Smooth muscle cell (in vitro differentiated cells): ENCODE measurements around the gene ORC2. TPM values are rescaled to one million over a fixed set of nuclear protein-coding genes. Genes with fewer than 3 reads are reported as not detected.
A peak's percentile ranks its signal among the peaks of the same experiment; 100 is the strongest.

Experiments used
- DNase-seq: peaks from one replicate; lab custom pipeline; 2025; ENCODE audit not compliant: unreplicated experiment; lab: John Stamatoyannopoulos, UW
- H2AFZ ChIP-seq: fragments of 200-600 bp; sonication (generic); 2 replicates; pipeline ENCODE4 v1.6.0; 2016; ENCODE audit warnings: antibody characterized with exemption, low read depth, mild to moderate bottlenecking
- H3F3A ChIP-seq: fragments of 200-600 bp; sonication (generic); 2 replicates; pipeline ENCODE4 v1.6.0; 2017; ENCODE audit warnings: antibody characterized with exemption, low read depth
- H3K27ac ChIP-seq: fragments of 200-600 bp; sonication (generic); 2 replicates; pipeline ENCODE4 v1.5.1; 2016; ENCODE audit warnings: low read depth, mild to moderate bottlenecking
- H3K27me3 ChIP-seq: fragments of 200-600 bp; sonication (generic); 2 replicates; pipeline ENCODE4 v1.6.1; 2016; ENCODE audit warnings: low read depth, mild to moderate bottlenecking
- H3K36me3 ChIP-seq: fragments of 200-600 bp; sonication (generic); 2 replicates; pipeline ENCODE4 v1.5.1; 2016; ENCODE audit warnings: low read depth
- H3K4me1 ChIP-seq: fragments of 200-600 bp; sonication (generic); 2 replicates; pipeline ENCODE4 v1.5.1; 2016; ENCODE audit warnings: low read depth
- H3K4me2 ChIP-seq: fragments of 200-600 bp; sonication (generic); 2 replicates; pipeline ENCODE4 v1.6.0; 2016; ENCODE audit warnings: mild to moderate bottlenecking
- H3K4me3 ChIP-seq: fragments of 200-600 bp; sonication (generic); 2 replicates; pipeline ENCODE4 v1.5.1; 2016; ENCODE audit warnings: mild to moderate bottlenecking
- H3K79me2 ChIP-seq: fragments of 200-600 bp; sonication (generic); 2 replicates; pipeline ENCODE4 v1.6.0; 2016; ENCODE audit warnings: low read depth, mild to moderate bottlenecking
- H3K9ac ChIP-seq: fragments of 200-600 bp; sonication (generic); 2 replicates; pipeline ENCODE4 v1.6.0; 2016; ENCODE audit warnings: low read depth
- H3K9me3 ChIP-seq: fragments of 200-600 bp; sonication (generic); replicated peaks from 2 replicates; pipeline ENCODE4 v1.5.1; 2016; ENCODE audit warnings: low read depth
- H4K20me1 ChIP-seq: fragments of 200-600 bp; sonication (generic); 2 replicates; pipeline ENCODE4 v1.6.0; 2016; ENCODE audit warnings: low read depth
- WGBS: methylation state at CpG from one replicate; pipeline ENCODE4 v1.1.7; 2016; ENCODE audit warnings: low lambda C conversion rate; 5-methylcytosine and 5-hydroxymethylcytosine counted together
- polyA plus RNA-seq: library from polyadenylated mRNA; unstranded; fragments of >200 nt; fragmentation: Nextera tagmentation; extraction: Ambion mirVana; gene quantifications from 2 replicates; pipeline ENCODE4 v1.2.1, GENCODE V29; 2016
- total RNA-seq: library from RNA; depleted of rRNA; stranded (reverse); fragments of >200 nt; gene quantifications from 2 replicates; pipeline ENCODE4 v1.2.3, GENCODE V29; 2014
- TF ChIP-seq, protein P1 (sequence below): fragments of 200-600 bp; sonication (generic); IDR thresholded peaks from 2 replicates; pipeline ENCODE4 v1.5.1; 2017; ENCODE audit warnings: borderline replicate concordance, mild to moderate bottlenecking, antibody characterized with exemption; ENCODE audit not compliant: insufficient read depth, poor library complexity, severe bottlenecking

The ORC2 gene
- total and polyA plus RNA-seq, 2 experiments from 2014 or later, result 8.3 to 11.5 TPM

GRCh38 chr2:200944467-200945394, 18.7 kb downstream of the ORC2 start:
- Histone ChIP-seq H2AFZ (no peak overlapping the region), H3K4me2 (peak overlapping the region; percentile 15)

GRCh38 chr2:200943527-200944105, 19.8 kb downstream of the ORC2 start:
- 89% methylated on average over 1 of the region's 1 CpG for WGBS
- Histone ChIP-seq H3K4me3 (no peak overlapping the region), H3F3A (no peaks in the 10 kb centered on the region), H2AFZ (no peak overlapping the region), H4K20me1 (no peaks in the 10 kb centered on the region), H3K4me1 (no peaks in the 10 kb centered on the region), H3K27me3 (no peaks in the 10 kb centered on the region), H3K9ac (peak overlapping the region; percentile 25), H3K36me3 (peaks cover 2% of the 10 kb centered on the region), H3K27ac (peak overlapping the region; percentile 94), H3K9me3 (no peaks in the 10 kb centered on the region), H3K4me2 (no peak overlapping the region), H3K79me2 (no peaks in the 10 kb centered on the region)
- no peak for DNase-seq
- TF ChIP-seq, protein P1, sequence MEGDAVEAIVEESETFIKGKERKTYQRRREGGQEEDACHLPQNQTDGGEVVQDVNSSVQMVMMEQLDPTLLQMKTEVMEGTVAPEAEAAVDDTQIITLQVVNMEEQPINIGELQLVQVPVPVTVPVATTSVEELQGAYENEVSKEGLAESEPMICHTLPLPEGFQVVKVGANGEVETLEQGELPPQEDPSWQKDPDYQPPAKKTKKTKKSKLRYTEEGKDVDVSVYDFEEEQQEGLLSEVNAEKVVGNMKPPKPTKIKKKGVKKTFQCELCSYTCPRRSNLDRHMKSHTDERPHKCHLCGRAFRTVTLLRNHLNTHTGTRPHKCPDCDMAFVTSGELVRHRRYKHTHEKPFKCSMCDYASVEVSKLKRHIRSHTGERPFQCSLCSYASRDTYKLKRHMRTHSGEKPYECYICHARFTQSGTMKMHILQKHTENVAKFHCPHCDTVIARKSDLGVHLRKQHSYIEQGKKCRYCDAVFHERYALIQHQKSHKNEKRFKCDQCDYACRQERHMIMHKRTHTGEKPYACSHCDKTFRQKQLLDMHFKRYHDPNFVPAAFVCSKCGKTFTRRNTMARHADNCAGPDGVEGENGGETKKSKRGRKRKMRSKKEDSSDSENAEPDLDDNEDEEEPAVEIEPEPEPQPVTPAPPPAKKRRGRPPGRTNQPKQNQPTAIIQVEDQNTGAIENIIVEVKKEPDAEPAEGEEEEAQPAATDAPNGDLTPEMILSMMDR, result no peak

More at GRCh38 chr2:200944467-200945394, 18.7 kb downstream of the ORC2 start:
- H3K4me1 ChIP-seq, result no peaks in the 10 kb centered on the region
- 60% methylated on average over 12 of the region's 12 CpGs for WGBS
- no peak for DNase-seq
- no peaks in the 10 kb centered on the region for H3K27me3 ChIP-seq
- H3K36me3 ChIP-seq, result peaks cover 2% of the 10 kb centered on the region
- TF ChIP-seq, protein P1, result no peak
- H4K20me1 ChIP-seq, result no peaks in the 10 kb centered on the region
- H3F3A ChIP-seq, result no peaks in the 10 kb centered on the region
- H3K79me2 ChIP-seq, result no peaks in the 10 kb centered on the region
- H3K9me3 ChIP-seq, result no peaks in the 10 kb centered on the region
- no peak overlapping the region for H3K4me3 ChIP-seq
- H3K9ac ChIP-seq, result peak overlapping the region; percentile 25
- H3K27ac ChIP-seq, result peak overlapping the region; percentile 94

DNA sequence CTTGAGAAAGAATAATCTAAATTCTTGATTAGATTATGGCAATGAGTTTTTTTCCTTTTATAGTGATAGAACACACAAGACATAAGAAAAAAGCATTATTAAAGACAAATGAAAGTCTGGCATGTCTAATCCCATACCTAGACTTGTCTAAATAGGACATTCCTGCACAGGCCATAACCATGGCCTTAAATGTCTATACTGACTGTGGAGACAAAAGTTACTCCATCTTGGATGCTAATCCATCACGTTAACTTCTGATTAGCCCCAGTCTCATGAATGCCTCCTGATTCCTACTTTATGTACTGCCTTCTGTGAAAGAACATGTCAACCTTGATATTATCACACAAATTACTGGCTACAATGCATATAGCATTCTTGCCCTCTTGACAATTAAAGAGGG, 23.6 kb downstream of the ORC2 start:
- H2AFZ ChIP-seq, result no peak overlapping the region
- no peak overlapping the region for H3K4me2 ChIP-seq
- no peaks in the 10 kb centered on the region for H3K4me1 ChIP-seq
- no peak for DNase-seq
- no peaks in the 10 kb centered on the region for H3K36me3 ChIP-seq
- no peaks in the 10 kb centered on the region for H3K79me2 ChIP-seq
- no peak overlapping the region for H3K27ac ChIP-seq
- H3K27me3 ChIP-seq, result no peaks in the 10 kb centered on the region
- H4K20me1 ChIP-seq, result no peaks in the 10 kb centered on the region
- TF ChIP-seq, protein P1, result no peak
- no peak overlapping the region for H3K9ac ChIP-seq
- H3K4me3 ChIP-seq, result no peak overlapping the region
- 96% methylated on average over 1 of the region's 1 CpG for WGBS
- no peaks in the 10 kb centered on the region for H3K9me3 ChIP-seq
- no peaks in the 10 kb centered on the region for H3F3A ChIP-seq
